K562 (cell line): ENCODE measurements around the gene GFI1. TPM values are rescaled to one million over a fixed set of nuclear protein-coding genes. Genes with fewer than 3 reads are reported as not detected.

ENCODE experiments used
- C11orf30 ChIP-seq: fragments of 450-650 bp; IDR thresholded peaks from 2 replicates; pipeline ENCODE4 v1.6.1; 2016; ENCODE audit warnings: low read depth, mild to moderate bottlenecking
- FOXP1 ChIP-seq: sonication (generic); formaldehyde crosslinking; IDR thresholded peaks from 2 replicates; pipeline ENCODE4 v1.8.0; 2022; ENCODE audit warnings: mild to moderate bottlenecking, missing genetic modification reagents
- HNRNPL ChIP-seq: fragments of 200-400 bp; formaldehyde crosslinking; IDR thresholded peaks from 2 replicates; pipeline ENCODE4 v1.6.1; 2017; ENCODE audit warnings: low read depth, mild to moderate bottlenecking, low read length
- NRF1 ChIP-seq, 2 experiments: fragments of 450-650 bp; IDR thresholded peaks in 1 of 2; conservative IDR thresholded peaks in 1 of 2; 2 replicates each; pipeline ENCODE4 v1.6.1; 2014; ENCODE audit warnings: mild to moderate bottlenecking in 2 of 2
- SREBF2 ChIP-seq: sonication (generic); formaldehyde crosslinking; IDR thresholded peaks from 2 replicates; pipeline ENCODE4 v1.4.0; 2020; ENCODE audit warnings: mild to moderate bottlenecking, missing genetic modification reagents
- TCF7 ChIP-seq: sonication (generic); IDR thresholded peaks from 2 replicates; pipeline ENCODE4 v1.6.1; 2016; ENCODE audit warnings: antibody characterized with exemption, borderline replicate concordance
- ZNF316 ChIP-seq: fragments of 450-650 bp; IDR thresholded peaks from 2 replicates; pipeline ENCODE4 v1.6.1; 2016
- polyA plus RNA-seq, 8 experiments: library from polyadenylated mRNA; depleted of rRNA in 4 of 8; stranded (reverse) in 5 of 8; unstranded in 3 of 8; fragments of >200 nt; fragmentation: Nextera tagmentation in 2 of 8; fragmentation: Illumina TruSeq in 1 of 8; extraction: Ambion mirVana in 2 of 8; extraction: Trizol in 1 of 8; gene quantifications; 2 replicates each; pipeline versions ENCODE4 v1.2.1 to v1.2.3, GENCODE V29; 2011 to 2014; ENCODE audit warnings: inconsistent platforms in 1 of 8, missing spikeins in 1 of 8
- total RNA-seq, 7 experiments: library from RNA; depleted of rRNA in 6 of 7; stranded (reverse); fragments of >200 nt in 6 of 7; fragmentation: Illumina TruSeq in 2 of 7; extraction: Trizol in 2 of 7; gene quantifications; 2 replicates each; pipeline versions ENCODE4 v1.2.1 to v1.2.3, GENCODE V29; 2011 to 2021; ENCODE audit warnings: low replicate concordance in 1 of 7
- TF ChIP-seq, protein P1 (sequence below): fragments of 450-650 bp; IDR thresholded peaks from 2 replicates; pipeline ENCODE4 v1.6.1; 2016; ENCODE audit warnings: mild to moderate bottlenecking, moderate library complexity
- TF ChIP-seq, protein P2 (sequence below): sonication (generic); formaldehyde crosslinking; IDR thresholded peaks from 2 replicates; pipeline ENCODE4 v1.8.1; 2023; ENCODE audit warnings: mild to moderate bottlenecking, missing genetic modification reagents
- TF ChIP-seq, protein P3 (sequence below), 2 experiments: fragments of 150-350 bp in 1 of 2; IDR thresholded peaks; 2 replicates each; pipeline ENCODE4 v1.6.1; 2012 to 2016; ENCODE audit warnings: low read depth in 2 of 2, low read length in 2 of 2, mild to moderate bottlenecking in 1 of 2, moderate library complexity in 1 of 2

GFI1 gene
- total and polyA plus RNA-seq, 9 of the 15 experiments (the other 6 are each of a cell fraction or from before 2014, with no cell fraction given): 0.07 to 0.93 (median 0.46) TPM

DNA sequence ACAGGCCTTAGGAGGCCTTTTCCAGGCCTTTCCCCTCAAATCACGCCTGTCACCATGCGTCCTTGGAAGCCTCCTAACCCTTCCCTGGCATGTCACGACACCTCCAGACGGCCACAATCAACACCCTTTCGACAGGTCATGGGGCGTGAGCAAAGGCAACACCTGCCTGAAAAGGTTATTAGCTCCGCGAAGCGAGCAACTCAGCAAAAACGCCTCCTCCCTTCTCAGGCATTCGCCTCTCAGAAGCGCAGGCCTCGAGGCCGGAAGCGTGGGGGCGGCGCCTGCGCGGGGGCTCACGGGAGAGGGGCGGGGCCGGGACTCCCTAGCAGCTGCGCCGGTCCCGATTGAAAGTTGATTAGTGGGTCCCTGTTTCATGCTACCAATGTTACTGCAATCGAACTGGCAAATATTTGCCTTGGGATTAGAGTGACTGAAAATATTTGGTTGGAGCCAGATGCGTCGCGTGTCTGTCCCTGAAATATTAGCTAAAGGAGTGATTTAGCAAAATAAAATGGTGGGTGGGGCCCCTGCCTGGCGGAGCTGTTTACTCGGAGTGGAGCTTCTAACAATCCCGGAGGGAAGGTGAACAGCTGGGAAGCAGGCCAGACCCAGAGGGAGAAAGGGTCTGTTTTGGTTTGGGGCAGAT lies 44.9 kb downstream of the GFI1 start (continued):
- TF ChIP-seq, protein P1, sequence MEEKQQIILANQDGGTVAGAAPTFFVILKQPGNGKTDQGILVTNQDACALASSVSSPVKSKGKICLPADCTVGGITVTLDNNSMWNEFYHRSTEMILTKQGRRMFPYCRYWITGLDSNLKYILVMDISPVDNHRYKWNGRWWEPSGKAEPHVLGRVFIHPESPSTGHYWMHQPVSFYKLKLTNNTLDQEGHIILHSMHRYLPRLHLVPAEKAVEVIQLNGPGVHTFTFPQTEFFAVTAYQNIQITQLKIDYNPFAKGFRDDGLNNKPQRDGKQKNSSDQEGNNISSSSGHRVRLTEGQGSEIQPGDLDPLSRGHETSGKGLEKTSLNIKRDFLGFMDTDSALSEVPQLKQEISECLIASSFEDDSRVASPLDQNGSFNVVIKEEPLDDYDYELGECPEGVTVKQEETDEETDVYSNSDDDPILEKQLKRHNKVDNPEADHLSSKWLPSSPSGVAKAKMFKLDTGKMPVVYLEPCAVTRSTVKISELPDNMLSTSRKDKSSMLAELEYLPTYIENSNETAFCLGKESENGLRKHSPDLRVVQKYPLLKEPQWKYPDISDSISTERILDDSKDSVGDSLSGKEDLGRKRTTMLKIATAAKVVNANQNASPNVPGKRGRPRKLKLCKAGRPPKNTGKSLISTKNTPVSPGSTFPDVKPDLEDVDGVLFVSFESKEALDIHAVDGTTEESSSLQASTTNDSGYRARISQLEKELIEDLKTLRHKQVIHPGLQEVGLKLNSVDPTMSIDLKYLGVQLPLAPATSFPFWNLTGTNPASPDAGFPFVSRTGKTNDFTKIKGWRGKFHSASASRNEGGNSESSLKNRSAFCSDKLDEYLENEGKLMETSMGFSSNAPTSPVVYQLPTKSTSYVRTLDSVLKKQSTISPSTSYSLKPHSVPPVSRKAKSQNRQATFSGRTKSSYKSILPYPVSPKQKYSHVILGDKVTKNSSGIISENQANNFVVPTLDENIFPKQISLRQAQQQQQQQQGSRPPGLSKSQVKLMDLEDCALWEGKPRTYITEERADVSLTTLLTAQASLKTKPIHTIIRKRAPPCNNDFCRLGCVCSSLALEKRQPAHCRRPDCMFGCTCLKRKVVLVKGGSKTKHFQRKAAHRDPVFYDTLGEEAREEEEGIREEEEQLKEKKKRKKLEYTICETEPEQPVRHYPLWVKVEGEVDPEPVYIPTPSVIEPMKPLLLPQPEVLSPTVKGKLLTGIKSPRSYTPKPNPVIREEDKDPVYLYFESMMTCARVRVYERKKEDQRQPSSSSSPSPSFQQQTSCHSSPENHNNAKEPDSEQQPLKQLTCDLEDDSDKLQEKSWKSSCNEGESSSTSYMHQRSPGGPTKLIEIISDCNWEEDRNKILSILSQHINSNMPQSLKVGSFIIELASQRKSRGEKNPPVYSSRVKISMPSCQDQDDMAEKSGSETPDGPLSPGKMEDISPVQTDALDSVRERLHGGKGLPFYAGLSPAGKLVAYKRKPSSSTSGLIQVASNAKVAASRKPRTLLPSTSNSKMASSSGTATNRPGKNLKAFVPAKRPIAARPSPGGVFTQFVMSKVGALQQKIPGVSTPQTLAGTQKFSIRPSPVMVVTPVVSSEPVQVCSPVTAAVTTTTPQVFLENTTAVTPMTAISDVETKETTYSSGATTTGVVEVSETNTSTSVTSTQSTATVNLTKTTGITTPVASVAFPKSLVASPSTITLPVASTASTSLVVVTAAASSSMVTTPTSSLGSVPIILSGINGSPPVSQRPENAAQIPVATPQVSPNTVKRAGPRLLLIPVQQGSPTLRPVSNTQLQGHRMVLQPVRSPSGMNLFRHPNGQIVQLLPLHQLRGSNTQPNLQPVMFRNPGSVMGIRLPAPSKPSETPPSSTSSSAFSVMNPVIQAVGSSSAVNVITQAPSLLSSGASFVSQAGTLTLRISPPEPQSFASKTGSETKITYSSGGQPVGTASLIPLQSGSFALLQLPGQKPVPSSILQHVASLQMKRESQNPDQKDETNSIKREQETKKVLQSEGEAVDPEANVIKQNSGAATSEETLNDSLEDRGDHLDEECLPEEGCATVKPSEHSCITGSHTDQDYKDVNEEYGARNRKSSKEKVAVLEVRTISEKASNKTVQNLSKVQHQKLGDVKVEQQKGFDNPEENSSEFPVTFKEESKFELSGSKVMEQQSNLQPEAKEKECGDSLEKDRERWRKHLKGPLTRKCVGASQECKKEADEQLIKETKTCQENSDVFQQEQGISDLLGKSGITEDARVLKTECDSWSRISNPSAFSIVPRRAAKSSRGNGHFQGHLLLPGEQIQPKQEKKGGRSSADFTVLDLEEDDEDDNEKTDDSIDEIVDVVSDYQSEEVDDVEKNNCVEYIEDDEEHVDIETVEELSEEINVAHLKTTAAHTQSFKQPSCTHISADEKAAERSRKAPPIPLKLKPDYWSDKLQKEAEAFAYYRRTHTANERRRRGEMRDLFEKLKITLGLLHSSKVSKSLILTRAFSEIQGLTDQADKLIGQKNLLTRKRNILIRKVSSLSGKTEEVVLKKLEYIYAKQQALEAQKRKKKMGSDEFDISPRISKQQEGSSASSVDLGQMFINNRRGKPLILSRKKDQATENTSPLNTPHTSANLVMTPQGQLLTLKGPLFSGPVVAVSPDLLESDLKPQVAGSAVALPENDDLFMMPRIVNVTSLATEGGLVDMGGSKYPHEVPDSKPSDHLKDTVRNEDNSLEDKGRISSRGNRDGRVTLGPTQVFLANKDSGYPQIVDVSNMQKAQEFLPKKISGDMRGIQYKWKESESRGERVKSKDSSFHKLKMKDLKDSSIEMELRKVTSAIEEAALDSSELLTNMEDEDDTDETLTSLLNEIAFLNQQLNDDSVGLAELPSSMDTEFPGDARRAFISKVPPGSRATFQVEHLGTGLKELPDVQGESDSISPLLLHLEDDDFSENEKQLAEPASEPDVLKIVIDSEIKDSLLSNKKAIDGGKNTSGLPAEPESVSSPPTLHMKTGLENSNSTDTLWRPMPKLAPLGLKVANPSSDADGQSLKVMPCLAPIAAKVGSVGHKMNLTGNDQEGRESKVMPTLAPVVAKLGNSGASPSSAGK: no peak
- TF ChIP-seq NRF1 (conservative IDR thresholded peaks at IDR 0.05 in 1 of 2, IDR thresholded peaks at IDR 0.05 in 1 of 2): peak; percentile 37 to 43; a peak in 3 of 4 replicates
- TF ChIP-seq FOXP1 (CRISPR knock-in tag): no peak
- peak; percentile 33; the same call in 1 of the 2 replicates for TF ChIP-seq C11orf30
- no peak for TF ChIP-seq TCF7
- TF ChIP-seq, protein P2, sequence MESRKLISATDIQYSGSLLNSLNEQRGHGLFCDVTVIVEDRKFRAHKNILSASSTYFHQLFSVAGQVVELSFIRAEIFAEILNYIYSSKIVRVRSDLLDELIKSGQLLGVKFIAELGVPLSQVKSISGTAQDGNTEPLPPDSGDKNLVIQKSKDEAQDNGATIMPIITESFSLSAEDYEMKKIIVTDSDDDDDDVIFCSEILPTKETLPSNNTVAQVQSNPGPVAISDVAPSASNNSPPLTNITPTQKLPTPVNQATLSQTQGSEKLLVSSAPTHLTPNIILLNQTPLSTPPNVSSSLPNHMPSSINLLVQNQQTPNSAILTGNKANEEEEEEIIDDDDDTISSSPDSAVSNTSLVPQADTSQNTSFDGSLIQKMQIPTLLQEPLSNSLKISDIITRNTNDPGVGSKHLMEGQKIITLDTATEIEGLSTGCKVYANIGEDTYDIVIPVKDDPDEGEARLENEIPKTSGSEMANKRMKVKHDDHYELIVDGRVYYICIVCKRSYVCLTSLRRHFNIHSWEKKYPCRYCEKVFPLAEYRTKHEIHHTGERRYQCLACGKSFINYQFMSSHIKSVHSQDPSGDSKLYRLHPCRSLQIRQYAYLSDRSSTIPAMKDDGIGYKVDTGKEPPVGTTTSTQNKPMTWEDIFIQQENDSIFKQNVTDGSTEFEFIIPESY (CRISPR knock-in tag): peak; percentile 87
- TF ChIP-seq HNRNPL: no peak
- TF ChIP-seq ZNF316: peak; percentile 30; the same call in 1 of the 2 replicates
- TF ChIP-seq SREBF2: no peak
- TF ChIP-seq, protein P3, sequence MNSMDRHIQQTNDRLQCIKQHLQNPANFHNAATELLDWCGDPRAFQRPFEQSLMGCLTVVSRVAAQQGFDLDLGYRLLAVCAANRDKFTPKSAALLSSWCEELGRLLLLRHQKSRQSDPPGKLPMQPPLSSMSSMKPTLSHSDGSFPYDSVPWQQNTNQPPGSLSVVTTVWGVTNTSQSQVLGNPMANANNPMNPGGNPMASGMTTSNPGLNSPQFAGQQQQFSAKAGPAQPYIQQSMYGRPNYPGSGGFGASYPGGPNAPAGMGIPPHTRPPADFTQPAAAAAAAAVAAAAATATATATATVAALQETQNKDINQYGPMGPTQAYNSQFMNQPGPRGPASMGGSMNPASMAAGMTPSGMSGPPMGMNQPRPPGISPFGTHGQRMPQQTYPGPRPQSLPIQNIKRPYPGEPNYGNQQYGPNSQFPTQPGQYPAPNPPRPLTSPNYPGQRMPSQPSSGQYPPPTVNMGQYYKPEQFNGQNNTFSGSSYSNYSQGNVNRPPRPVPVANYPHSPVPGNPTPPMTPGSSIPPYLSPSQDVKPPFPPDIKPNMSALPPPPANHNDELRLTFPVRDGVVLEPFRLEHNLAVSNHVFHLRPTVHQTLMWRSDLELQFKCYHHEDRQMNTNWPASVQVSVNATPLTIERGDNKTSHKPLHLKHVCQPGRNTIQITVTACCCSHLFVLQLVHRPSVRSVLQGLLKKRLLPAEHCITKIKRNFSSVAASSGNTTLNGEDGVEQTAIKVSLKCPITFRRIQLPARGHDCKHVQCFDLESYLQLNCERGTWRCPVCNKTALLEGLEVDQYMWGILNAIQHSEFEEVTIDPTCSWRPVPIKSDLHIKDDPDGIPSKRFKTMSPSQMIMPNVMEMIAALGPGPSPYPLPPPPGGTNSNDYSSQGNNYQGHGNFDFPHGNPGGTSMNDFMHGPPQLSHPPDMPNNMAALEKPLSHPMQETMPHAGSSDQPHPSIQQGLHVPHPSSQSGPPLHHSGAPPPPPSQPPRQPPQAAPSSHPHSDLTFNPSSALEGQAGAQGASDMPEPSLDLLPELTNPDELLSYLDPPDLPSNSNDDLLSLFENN (IDR thresholded peaks at IDR 0.05; ENCODE audit: low read depth in 2 of 2, low read length in 2 of 2): no peak
